GM21825 (cell line): ENCODE data around the gene MLLT10.
"Not testable (repeated sequence)": the region's sequence is repeated elsewhere in the genome, so short reads cannot be mapped to it uniquely, and the experiment has no call there.

Source experiments
- ATAC-seq: cut with Tn5 transposase; IDR thresholded peaks from one replicate; pipeline ENCODE4 v1.9.1; 2021; ENCODE audit warnings: mild to moderate bottlenecking, moderate library complexity; ENCODE audit not compliant: unreplicated experiment

The MLLT10 gene

GRCh38 chr10:21626457-21627161 is 92.6 kb downstream of the MLLT10 start:
- ATAC-seq, result no peak

- no peak for ATAC-seq
These were observed 93.3 kb downstream of the MLLT10 start for GRCh38 chr10:21627331-21627730.

GRCh38 chr10:21628023-21628422 is 94.0 kb downstream of the MLLT10 start:
- no peak for ATAC-seq

DNA sequence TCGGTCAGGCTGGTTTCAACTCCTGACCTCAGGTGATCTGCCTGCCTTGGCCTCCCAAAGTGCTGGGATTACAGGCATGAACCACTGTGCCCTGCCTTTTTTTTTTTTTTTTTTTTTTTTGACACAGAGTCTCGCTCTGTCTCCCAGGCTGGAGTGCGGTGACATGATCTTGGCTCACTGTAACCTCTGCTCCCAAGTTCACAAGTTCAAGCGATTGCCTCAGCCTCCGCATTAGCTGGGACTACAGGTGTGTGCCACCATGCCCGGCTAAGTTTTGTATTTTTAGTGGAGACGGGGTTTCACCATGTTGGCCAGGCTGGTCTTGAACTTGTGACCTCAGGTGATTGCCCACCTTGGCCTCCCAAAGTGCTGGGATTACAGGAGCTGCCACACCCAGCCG is 94.6 kb downstream of the MLLT10 start:
- not testable (repeated sequence) for ATAC-seq

GRCh38 chr10:21634599-21635365 is 100.8 kb downstream of the MLLT10 start:
- no peak for ATAC-seq

GRCh38 chr10:21637795-21638194 is 103.8 kb downstream of the MLLT10 start:
- no peak for ATAC-seq

DNA sequence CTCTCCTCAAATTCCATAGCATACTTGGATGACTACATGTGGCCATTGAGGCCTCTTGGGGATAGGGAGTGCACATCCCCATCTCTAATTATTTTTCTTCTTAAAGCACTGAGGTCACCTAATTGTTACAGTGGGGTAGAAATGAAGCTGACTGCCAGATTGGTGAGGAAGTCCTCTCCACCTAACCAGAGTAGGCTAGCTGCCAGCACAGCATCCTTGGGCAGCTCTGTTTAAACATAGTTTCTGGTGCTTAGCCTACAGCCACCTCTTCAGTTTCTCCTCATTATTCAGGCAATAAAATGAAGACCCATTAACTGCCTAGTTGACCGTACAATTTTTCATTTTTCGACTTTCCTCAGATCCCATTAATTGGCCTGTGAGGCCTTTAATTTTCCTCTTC is 104.6 kb downstream of the MLLT10 start:
- ATAC-seq, result no peak

- no peak for ATAC-seq
These were observed 114.0 kb downstream of the MLLT10 start for GRCh38 chr10:21648040-21648439.

- no peak for ATAC-seq
These were observed 115.4 kb downstream of the MLLT10 start for GRCh38 chr10:21649454-21649872.

- ATAC-seq, result no peak
These were observed 116.3 kb downstream of the MLLT10 start for GRCh38 chr10:21650353-21650752.

DNA sequence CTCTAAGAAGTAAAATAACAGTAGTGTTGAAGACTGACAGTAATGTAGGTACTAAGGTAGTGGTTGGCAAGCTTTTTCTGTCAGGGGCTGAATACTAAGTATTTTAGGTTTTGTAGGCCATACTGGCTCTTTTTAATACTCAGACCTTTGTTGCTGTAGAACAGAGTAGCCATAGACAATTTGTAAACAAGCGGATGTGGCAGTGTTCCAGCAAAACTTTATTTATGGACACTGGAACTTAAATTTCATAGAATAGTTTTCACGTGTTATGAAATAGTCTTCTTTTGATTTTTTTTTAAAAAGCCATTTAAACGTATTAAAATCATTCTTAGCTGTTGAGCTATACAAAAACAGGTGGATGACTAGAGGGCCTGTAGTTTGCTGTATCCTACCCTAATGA is 121.2 kb downstream of the MLLT10 start:
- no peak for ATAC-seq

- no peak for ATAC-seq
These were observed 121.7 kb downstream of the MLLT10 start for GRCh38 chr10:21655687-21656086.

DNA sequence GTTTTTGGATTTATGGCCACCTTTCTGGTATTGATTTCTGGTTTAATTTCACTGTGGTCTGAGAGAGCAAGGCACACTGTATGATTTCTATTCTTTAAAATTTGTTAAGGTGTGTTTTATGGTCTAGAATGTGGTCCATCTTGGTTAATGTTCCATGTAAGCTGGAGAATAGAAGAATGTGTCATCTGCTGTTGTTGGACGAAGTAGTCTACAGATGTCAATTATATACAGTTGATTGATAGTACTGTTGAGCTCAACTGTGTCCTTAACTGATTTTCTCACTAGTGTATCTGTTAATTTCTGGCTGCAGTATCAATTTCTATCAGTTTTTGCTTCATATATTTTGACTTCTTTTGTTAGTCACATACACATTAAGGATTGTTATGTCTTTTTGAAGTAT is 127.1 kb downstream of the MLLT10 start:
- ATAC-seq, result no peak

DNA sequence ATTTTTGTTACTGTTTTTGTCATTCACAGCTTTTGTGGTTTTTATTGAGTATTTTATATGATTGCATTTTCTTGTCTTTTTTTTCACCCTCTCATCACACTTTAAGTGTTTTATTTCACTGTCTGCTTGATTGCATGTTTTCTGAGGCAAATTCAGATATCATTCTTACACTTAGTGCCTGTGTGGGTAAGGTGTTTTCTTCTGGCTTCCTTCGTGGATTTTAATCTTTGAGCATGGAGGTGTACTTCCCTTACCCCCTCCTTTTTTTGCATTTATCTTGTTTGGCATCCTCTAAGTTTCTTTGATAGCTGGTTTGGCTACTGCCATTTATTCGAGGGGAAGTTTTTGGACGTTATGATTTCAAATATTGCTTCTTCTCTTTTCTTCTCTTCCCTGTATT is 127.9 kb downstream of the MLLT10 start:
- no peak for ATAC-seq

DNA sequence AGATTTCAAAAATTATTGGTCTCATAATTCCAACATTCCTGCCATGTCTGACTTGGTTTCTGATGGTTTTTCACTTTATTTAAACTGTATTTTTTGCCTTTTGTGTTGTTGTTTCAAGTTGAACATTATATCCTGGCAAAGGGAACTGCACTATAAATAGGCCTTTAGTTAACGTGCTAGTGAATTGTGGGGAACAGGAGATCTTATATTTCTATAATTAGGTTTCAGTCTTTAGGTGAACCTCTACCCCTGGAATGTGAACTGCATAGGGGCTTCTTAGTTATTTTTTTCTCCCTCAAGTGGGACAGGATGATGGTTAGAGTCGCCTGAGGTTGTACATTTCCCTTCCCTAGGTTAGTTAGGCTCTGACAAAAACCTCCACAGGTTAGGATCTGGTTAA is 128.6 kb downstream of the MLLT10 start:
- ATAC-seq, result no peak

DNA sequence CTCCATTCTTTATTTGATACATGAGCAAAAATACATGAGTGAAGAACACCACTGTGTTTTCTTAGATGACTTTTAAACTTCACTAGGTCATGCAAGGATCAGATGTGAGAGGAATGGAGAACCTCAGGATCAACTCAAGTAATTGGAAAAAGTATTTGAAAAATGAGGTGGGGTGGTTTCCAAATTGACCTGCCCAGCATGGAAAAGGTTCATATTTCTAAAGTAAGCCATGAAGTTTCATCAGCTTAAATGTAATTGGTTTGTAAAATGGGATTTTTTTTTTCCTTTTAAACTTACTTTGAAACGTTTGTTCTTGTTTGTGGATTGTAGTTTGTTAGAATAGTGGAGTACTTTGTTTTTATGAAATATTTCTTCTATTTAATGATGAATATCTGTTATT is 134.8 kb downstream of the MLLT10 start:
- no peak for ATAC-seq

GRCh38 chr10:21670391-21670790 is 136.4 kb downstream of the MLLT10 start:
- no peak for ATAC-seq

- ATAC-seq, result no peak
These were observed 139.6 kb downstream of the MLLT10 start for GRCh38 chr10:21673668-21674067.

DNA sequence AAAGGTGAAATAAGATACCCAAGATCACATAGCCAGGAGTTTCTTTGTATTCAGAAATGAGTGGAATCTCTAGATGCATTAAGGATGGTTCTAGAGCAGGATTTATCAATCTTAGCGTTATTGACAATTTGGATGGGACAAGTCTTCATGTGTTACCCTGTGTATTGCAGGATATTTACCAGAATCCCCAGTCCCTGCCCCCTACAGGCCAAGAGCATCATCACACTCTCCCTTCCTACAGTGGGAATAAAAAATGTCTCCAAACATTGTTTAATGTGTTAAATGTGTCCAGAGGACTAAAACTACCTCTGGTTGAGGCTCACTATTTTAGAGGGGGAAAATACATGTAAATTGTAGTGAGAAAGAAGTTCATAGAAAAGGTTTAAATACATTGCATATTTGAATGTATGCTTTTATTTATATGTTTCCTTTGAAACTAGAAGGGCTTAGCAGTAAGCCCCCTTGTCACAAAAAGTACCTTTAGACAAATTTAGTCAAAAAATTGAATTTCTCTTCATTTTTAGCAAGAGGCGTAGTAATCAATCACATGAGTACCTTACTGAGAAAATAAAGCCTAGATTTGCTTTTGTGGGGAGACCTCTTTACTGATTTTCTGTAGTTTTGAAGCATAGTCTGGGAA is 141.2 kb downstream of the MLLT10 start:
- ATAC-seq, result no peak

DNA sequence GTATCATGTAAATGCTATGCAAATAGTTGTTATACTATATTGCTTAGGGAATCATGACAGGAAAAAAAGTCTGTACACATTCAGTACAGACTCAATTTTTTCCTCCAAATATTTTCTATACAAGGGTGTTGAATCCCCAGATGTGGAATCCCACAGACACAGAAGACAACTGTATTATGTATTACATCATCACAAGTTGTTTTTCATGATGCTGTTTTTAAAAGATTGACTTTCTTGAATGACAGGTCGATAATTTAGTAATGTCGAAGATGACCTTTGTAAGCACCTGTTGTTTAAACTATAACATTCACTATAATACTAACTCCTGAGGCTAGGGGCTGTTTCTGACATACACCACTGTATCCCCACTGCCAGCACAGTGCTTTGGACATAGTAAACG is 143.5 kb downstream of the MLLT10 start:
- no peak for ATAC-seq

GRCh38 chr10:21681156-21681555 is 147.1 kb downstream of the MLLT10 start:
- ATAC-seq, result no peak
